GM10847 (cell line): ENCODE results near the gene ZNHIT6.

Experiments
- POLR2A ChIP-seq: IDR thresholded peaks from 2 replicates; pipeline ENCODE4 v1.6.1; 2011; ENCODE audit not compliant: insufficient read length; ENCODE audit errors: extremely low read depth

ZNHIT6 gene

DNA sequence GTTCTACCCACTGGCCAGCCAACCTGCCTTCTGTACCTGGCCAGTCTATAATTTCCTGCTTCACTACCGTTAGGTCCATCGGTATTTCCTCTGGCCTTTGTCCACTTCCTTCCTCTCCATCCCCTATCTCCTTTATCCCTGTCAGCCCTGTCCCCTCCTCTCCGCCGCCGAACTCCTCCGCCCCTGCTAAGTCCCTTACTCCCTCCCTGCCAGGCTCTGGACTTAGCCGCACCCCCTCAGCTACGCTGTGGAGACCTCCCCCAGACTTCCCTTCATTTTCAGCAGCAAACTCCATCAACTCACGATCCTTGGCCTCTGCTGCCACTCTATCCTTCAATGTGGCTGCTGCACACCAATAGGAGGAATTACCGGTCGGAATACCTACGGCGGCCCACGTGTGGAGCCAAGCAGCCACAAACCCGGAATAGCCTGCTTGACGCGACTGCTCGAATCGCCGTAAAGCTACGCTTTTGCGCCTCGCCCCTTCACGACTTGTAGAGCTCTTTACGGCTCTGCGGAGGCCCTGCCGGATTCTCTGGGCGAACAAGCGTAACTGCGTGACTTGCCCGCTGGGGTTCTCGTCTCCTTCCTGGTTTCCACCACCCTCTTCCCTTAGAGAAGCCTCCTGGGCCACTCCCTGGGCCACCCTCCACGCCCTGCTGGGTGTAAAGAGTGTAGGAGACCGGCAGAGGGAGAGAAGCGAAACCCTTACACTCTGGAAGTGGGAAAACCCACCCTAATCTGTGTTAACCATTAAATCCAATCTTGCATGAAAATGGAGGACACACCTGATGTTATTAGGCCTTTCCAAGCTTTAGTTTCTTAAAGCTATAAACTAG is at the start of gene ZNHIT6:
Gene ZNHIT6, minus strand, starts transcription at position 444 of the 839 bp plus-strand sequence. Its CDS starts 149 bp downstream, at position 295.
- peak; percentile 45 for TF ChIP-seq POLR2A

GRCh38 chr1:85756864-85757263 is 48.6 kb upstream of the ZNHIT6 start:
- TF ChIP-seq POLR2A: no peak

- no peak for TF ChIP-seq POLR2A
Measured at GRCh38 chr1:85748120-85748519, 39.9 kb upstream of the ZNHIT6 start.

- TF ChIP-seq POLR2A: no peak
Measured at GRCh38 chr1:85746777-85747176, 38.5 kb upstream of the ZNHIT6 start.

GRCh38 chr1:85743814-85744213 is 35.6 kb upstream of the ZNHIT6 start:
- TF ChIP-seq POLR2A: no peak

DNA sequence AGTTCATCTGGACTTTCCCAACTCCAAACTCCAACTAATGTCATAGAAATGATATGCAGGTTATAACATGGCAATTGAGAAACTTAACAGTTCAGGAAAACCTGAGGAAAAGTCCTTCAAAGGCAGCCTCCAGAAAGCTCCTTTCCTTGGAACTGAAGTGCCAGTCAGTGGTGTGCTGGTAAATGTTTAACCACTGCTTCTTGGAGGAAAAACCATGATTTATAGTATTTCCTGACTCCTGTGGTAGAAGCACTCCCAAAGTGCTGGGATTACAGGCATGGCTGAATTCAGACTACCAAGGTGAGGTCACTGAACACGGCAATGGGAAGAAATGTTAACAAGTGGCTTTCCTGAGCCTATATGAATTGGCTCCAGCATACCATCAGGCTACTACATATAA is 26.7 kb upstream of the ZNHIT6 start:
- TF ChIP-seq POLR2A: no peak

GRCh38 chr1:85718678-85719340 is 10.6 kb upstream of the ZNHIT6 start:
- TF ChIP-seq POLR2A: no peak

- TF ChIP-seq POLR2A: no peak
Measured at GRCh38 chr1:85708829-85709227, 595 bp upstream of the ZNHIT6 start.

- TF ChIP-seq POLR2A: no peak
Measured at GRCh38 chr1:85707267-85707989, 805 bp downstream of the ZNHIT6 start.

DNA sequence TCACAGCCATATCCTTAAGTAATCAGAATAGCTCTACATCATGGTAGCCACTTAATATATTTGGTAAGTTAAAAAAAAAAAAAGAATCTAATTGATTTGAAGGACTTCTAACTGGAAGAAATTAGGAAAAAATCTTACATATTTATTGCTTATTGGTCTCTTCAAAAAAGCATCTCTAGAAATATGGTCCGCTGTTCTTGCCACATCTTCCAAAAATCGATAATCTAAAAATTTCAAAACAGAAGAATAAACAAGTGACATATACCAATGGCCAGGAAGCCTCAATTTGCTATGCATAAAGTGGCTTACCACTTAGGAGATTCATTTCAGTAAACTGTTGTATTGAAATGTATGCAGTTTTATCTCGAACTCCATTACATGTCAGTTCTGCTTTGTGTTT is 2.3 kb downstream of the ZNHIT6 start:
- TF ChIP-seq POLR2A: no peak

GRCh38 chr1:85700422-85700821 is 7.8 kb downstream of the ZNHIT6 start:
- no peak for TF ChIP-seq POLR2A

GRCh38 chr1:85697895-85698294 is 10.3 kb downstream of the ZNHIT6 start:
- TF ChIP-seq POLR2A: no peak

GRCh38 chr1:85692730-85693314 is 15.4 kb downstream of the ZNHIT6 start:
- TF ChIP-seq POLR2A: no peak

DNA sequence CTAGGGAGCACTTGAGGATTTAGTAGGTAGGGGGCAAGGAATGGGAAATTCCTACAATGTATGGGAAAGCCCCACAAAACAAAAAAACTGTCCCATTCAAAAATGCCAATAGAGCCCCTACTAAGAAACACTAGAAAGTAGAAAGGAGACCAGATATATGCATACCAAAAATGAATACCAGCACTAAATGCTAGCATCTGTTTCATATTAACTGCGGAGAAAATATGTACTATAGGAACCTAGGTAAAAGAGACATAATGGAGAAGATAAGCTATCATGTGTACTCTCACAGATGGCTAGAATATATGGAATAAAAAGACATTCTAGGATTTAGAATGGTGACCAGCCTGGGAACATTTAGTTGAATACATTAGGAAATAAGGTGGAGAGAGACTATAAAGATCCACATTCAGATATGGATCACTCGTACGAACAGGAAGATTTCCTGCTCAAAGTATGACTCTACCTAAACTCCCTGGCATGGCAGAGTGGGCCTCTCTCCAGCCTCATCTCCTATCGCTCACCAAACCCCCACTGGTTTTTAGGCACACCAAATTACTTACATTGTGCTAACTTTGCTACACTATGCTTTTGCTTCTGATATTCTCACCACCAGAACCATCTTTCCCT is 18.3 kb downstream of the ZNHIT6 start:
- TF ChIP-seq POLR2A: no peak
